ENCODE data around the gene GLRX5.
"Not testable (repeated sequence)": the region's sequence is repeated elsewhere in the genome, so short reads cannot be mapped to it uniquely, and the experiment has no call there.

The GLRX5 gene

GRCh38 chr14:95562892-95563685 is 28.2 kb downstream of the GLRX5 start:
- no peak for DNase-seq

- DNase-seq: no peak
Observed at GRCh38 chr14:95564060-95564459, 29.2 kb downstream of the GLRX5 start.

GRCh38 chr14:95569440-95569839 is 34.6 kb downstream of the GLRX5 start:
- DNase-seq: no peak

GRCh38 chr14:95573313-95573712 is 38.5 kb downstream of the GLRX5 start:
- DNase-seq: no peak

GRCh38 chr14:95575840-95576473 is 41.1 kb downstream of the GLRX5 start:
- no peak for DNase-seq

GRCh38 chr14:95577067-95577800 is 42.4 kb downstream of the GLRX5 start:
- DNase-seq: no peak

- DNase-seq: no peak
Observed at GRCh38 chr14:95577870-95578269, 43.0 kb downstream of the GLRX5 start.

GRCh38 chr14:95583836-95584617 is 49.2 kb downstream of the GLRX5 start:
- not testable (repeated sequence) for DNase-seq

GRCh38 chr14:95585953-95586620 is 51.2 kb downstream of the GLRX5 start:
- DNase-seq: no peak

GRCh38 chr14:95591182-95591581 is 56.3 kb downstream of the GLRX5 start:
- not testable (repeated sequence) for DNase-seq
